K562 (cell line): ENCODE results near the gene AGO3. TPM values are rescaled to one million over a fixed set of nuclear protein-coding genes. Genes with fewer than 3 reads are reported as not detected.

Experiments used
- BHLHE40 ChIP-seq: IDR thresholded peaks from 2 replicates; pipeline ENCODE4 v1.6.1; 2011; ENCODE audit warnings: low read length, improper control_type of control experiment
- CHD1 ChIP-seq: fragments of 200-600 bp; sonication (generic); IDR thresholded peaks from one replicate; pipeline ENCODE4 v1.6.1; 2012; ENCODE audit warnings: mild to moderate bottlenecking, moderate library complexity, low read length, inconsistent platforms
- EGR1 ChIP-seq: fragments of 450-650 bp; conservative IDR thresholded peaks from 2 replicates; pipeline ENCODE4 v1.6.1; 2017; ENCODE audit warnings: mild to moderate bottlenecking
- ELF2 ChIP-seq: fragments of 250-450 bp; sonication (Bioruptor Pico); IDR thresholded peaks from 2 replicates; pipeline ENCODE4 v1.5.0; 2021; ENCODE audit warnings: mild to moderate bottlenecking
- EP400 ChIP-seq: fragments of 450-650 bp; IDR thresholded peaks from 2 replicates; pipeline ENCODE4 v1.6.1; 2017; ENCODE audit warnings: antibody characterized with exemption, mild to moderate bottlenecking, moderate library complexity
- JUN ChIP-seq, 2 experiments: sonication (generic) in 1 of 2; formaldehyde crosslinking in 1 of 2; IDR thresholded peaks; 2 replicates each; pipeline versions ENCODE4 v1.6.1 to v1.8.0; 2012 to 2022; ENCODE audit warnings: borderline replicate concordance in 2 of 2, mild to moderate bottlenecking in 2 of 2, improper control_type of control experiment in 1 of 2, low read depth in 1 of 2, low read length in 1 of 2, missing genetic modification reagents in 1 of 2
- MBD2 ChIP-seq: sonication (generic); IDR thresholded peaks from 2 replicates; pipeline ENCODE4 v1.6.1; 2016; ENCODE audit warnings: low read depth, borderline replicate concordance
- MCM7 ChIP-seq, 2 experiments: fragments of 450-650 bp; IDR thresholded peaks; 2 replicates each; pipeline ENCODE4 v1.6.1; 2016 to 2018
- MEF2D ChIP-seq: conservative IDR thresholded peaks from 2 replicates; pipeline ENCODE4 v1.6.1; 2016; ENCODE audit warnings: low read depth, missing genetic modification characterization, missing compliant biosample characterization
- NCOR1 ChIP-seq: fragments of 450-650 bp; IDR thresholded peaks from 2 replicates; pipeline ENCODE4 v1.6.1; 2016; ENCODE audit warnings: mild to moderate bottlenecking, moderate library complexity
- NRF1 ChIP-seq, 2 experiments: fragments of 450-650 bp; IDR thresholded peaks in 1 of 2; conservative IDR thresholded peaks in 1 of 2; 2 replicates each; pipeline ENCODE4 v1.6.1; 2014; ENCODE audit warnings: mild to moderate bottlenecking in 2 of 2
- POLR3A ChIP-seq: IDR thresholded peaks from 2 replicates; pipeline ENCODE4 v1.6.1; 2011; ENCODE audit warnings: borderline replicate concordance, mild to moderate bottlenecking, moderate library complexity; ENCODE audit not compliant: insufficient read length, insufficient read depth; ENCODE audit errors: extremely low read depth
- PRPF4 ChIP-seq: fragments of 200-400 bp; formaldehyde crosslinking; IDR thresholded peaks from one replicate; pipeline ENCODE4 v1.6.1; 2017; ENCODE audit warnings: low read length, low read depth, mild to moderate bottlenecking; ENCODE audit not compliant: insufficient read depth, poor library complexity, severe bottlenecking
- SETDB1 ChIP-seq: IDR thresholded peaks from one replicate; pipeline ENCODE4 v1.6.1; 2012; ENCODE audit warnings: low read length, control low read depth, inconsistent platforms
- TRIM24 ChIP-seq, 2 experiments: fragments of 450-650 bp; IDR thresholded peaks; 2 replicates each; pipeline ENCODE4 v1.6.1; 2016
- TSC22D4 ChIP-seq: fragments of 450-650 bp; IDR thresholded peaks from 2 replicates; pipeline ENCODE4 v1.6.1; 2016; ENCODE audit warnings: missing genetic modification characterization, missing biosample characterization, control low read depth
- WHSC1 ChIP-seq: IDR thresholded peaks from one replicate; pipeline ENCODE4 v1.6.1; 2012; ENCODE audit warnings: low read length, control low read depth, inconsistent platforms
- ZFP36 ChIP-seq: fragments of 150-350 bp; IDR thresholded peaks from 2 replicates; pipeline ENCODE4 v1.6.1; 2018; ENCODE audit warnings: low read length, low read depth; ENCODE audit not compliant: partially characterized antibody
- ZNF384 ChIP-seq: IDR thresholded peaks from 2 replicates; pipeline ENCODE4 v1.6.1; 2012; ENCODE audit warnings: low read depth, low read length, improper control_type of control experiment
- ZNF766 ChIP-seq: fragments of 200-800 bp; sonication (Bioruptor generic); conservative IDR thresholded peaks from 2 replicates; pipeline ENCODE4 v1.6.1; 2016; ENCODE audit warnings: missing genetic modification characterization, missing compliant biosample characterization
- polyA plus RNA-seq, 8 experiments: library from polyadenylated mRNA; depleted of rRNA in 4 of 8; stranded (reverse) in 5 of 8; unstranded in 3 of 8; fragments of >200 nt; fragmentation: Nextera tagmentation in 2 of 8; fragmentation: Illumina TruSeq in 1 of 8; extraction: Ambion mirVana in 2 of 8; extraction: Trizol in 1 of 8; gene quantifications; 2 replicates each; pipeline versions ENCODE4 v1.2.1 to v1.2.3, GENCODE V29; 2011 to 2014; ENCODE audit warnings: inconsistent platforms in 1 of 8, missing spikeins in 1 of 8
- total RNA-seq, 7 experiments: library from RNA; depleted of rRNA in 6 of 7; stranded (reverse); fragments of >200 nt in 6 of 7; fragmentation: Illumina TruSeq in 2 of 7; extraction: Trizol in 2 of 7; gene quantifications; 2 replicates each; pipeline versions ENCODE4 v1.2.1 to v1.2.3, GENCODE V29; 2011 to 2021; ENCODE audit warnings: low replicate concordance in 1 of 7
- TF ChIP-seq, protein P1 (sequence below): fragments of 150-350 bp; IDR thresholded peaks from 2 replicates; pipeline ENCODE4 v1.6.1; 2014; ENCODE audit warnings: low read depth, mild to moderate bottlenecking, low read length, borderline replicate concordance
- TF ChIP-seq, protein P2 (sequence below): sonication (generic); formaldehyde crosslinking; IDR thresholded peaks from 2 replicates; pipeline ENCODE4 v1.8.1; 2022; ENCODE audit warnings: missing genetic modification reagents

The AGO3 gene
- total and polyA plus RNA-seq, 9 of the 15 experiments (the other 6 are each of a cell fraction or from before 2014, with no cell fraction given): 4.5 to 41.5 (median 22.7) TPM

DNA sequence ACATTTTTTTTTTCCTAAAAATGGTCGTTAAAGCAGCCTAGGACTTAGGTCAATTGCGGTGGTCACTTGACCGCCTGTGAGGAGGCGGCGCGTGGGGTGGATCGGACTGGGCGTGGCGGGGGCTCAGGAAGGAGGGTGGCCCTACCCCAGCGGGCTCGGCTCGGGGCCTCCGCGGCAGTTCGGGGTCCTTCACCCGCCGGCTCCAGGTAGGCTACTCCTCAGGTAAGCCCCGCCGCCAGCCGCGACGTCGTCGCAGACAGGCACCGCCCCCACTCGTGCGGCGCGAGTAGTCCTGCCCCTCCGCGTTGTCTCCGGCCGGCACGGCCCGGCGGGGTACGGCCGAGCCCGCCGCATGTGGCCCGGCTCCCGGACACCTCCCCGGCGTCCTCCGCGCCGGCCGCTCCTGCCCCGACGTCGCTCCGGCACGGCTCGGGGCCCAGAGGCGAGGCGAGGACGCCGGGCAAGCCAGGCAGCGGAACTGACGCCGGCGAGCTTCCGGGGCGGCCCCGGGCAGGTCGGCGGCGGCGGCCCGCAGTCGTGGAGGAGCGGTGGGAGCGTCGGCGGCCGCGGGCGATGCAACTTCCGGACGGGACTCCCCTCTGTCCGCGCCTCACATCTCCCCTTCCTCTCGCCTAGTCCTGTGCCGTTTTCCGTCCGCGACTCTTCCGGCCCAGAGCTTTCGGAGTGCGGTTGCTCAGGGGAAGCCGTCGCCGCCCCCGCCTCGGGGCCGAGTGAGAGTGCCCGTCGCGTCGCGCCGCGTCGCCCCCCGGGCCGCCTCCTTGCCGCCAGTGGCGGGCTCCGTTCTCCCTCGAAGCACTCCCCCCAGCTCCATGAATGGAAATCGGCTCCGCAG is at the start of gene AGO3 (continued):
- TF ChIP-seq POLR3A: no peak
- TF ChIP-seq NRF1 (conservative IDR thresholded peaks at IDR 0.05 in 1 of 2, IDR thresholded peaks at IDR 0.05 in 1 of 2): peak; percentile 68 to 73
- TF ChIP-seq ZNF384: peak; percentile 36; the same call in 1 of the 2 replicates
- TF ChIP-seq ZNF766 (CRISPR knock-in tag): no peak; the same call in 1 of the 2 replicates
- no peak for TF ChIP-seq JUN (IDR thresholded peaks at IDR 0.05; ENCODE audit: borderline replicate concordance, low read depth, low read length)
- peak; percentile 82; the same call in 1 of the 2 replicates for TF ChIP-seq JUN (CRISPR knock-in tag; IDR thresholded peaks at IDR 0.05; ENCODE audit: borderline replicate concordance)
- no peak for TF ChIP-seq MEF2D
- peak; percentile 96 for TF ChIP-seq EGR1
- TF ChIP-seq WHSC1: no peak
- peak; percentile 71 for TF ChIP-seq BHLHE40
- TF ChIP-seq MBD2: peak; percentile 75; the same call in 1 of the 2 replicates
- no peak for TF ChIP-seq PRPF4
- TF ChIP-seq EP400: peak; percentile 80
- TF ChIP-seq CHD1: no peak
- no peak for TF ChIP-seq MCM7 (IDR thresholded peaks at IDR 0.05)
- peak in 1 of 2 experiments; percentile 95; a peak in 2 of 4 replicates for TF ChIP-seq TRIM24 (IDR thresholded peaks at IDR 0.05)
- 0 out of 2 replicates have a peak, but pooled peaks have one; percentile 26 for TF ChIP-seq NCOR1
- TF ChIP-seq, protein P1, sequence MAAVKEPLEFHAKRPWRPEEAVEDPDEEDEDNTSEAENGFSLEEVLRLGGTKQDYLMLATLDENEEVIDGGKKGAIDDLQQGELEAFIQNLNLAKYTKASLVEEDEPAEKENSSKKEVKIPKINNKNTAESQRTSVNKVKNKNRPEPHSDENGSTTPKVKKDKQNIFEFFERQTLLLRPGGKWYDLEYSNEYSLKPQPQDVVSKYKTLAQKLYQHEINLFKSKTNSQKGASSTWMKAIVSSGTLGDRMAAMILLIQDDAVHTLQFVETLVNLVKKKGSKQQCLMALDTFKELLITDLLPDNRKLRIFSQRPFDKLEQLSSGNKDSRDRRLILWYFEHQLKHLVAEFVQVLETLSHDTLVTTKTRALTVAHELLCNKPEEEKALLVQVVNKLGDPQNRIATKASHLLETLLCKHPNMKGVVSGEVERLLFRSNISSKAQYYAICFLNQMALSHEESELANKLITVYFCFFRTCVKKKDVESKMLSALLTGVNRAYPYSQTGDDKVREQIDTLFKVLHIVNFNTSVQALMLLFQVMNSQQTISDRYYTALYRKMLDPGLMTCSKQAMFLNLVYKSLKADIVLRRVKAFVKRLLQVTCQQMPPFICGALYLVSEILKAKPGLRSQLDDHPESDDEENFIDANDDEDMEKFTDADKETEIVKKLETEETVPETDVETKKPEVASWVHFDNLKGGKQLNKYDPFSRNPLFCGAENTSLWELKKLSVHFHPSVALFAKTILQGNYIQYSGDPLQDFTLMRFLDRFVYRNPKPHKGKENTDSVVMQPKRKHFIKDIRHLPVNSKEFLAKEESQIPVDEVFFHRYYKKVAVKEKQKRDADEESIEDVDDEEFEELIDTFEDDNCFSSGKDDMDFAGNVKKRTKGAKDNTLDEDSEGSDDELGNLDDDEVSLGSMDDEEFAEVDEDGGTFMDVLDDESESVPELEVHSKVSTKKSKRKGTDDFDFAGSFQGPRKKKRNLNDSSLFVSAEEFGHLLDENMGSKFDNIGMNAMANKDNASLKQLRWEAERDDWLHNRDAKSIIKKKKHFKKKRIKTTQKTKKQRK: 0 out of 2 replicates have a peak, but pooled peaks have one; percentile 43
- TF ChIP-seq ZFP36: peak; percentile 27
- no peak for TF ChIP-seq SETDB1
- TF ChIP-seq TSC22D4 (tag): no peak
- TF ChIP-seq, protein P2, sequence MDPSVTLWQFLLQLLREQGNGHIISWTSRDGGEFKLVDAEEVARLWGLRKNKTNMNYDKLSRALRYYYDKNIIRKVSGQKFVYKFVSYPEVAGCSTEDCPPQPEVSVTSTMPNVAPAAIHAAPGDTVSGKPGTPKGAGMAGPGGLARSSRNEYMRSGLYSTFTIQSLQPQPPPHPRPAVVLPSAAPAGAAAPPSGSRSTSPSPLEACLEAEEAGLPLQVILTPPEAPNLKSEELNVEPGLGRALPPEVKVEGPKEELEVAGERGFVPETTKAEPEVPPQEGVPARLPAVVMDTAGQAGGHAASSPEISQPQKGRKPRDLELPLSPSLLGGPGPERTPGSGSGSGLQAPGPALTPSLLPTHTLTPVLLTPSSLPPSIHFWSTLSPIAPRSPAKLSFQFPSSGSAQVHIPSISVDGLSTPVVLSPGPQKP (CRISPR knock-in tag): peak; percentile 59; the same call in 1 of the 2 replicates
- TF ChIP-seq ELF2 (CRISPR knock-in tag): peak; percentile 77
